Keratinocyte (primary cell): ENCODE measurements around the gene CPSF2. TPM values are rescaled to one million over a fixed set of nuclear protein-coding genes. Genes with fewer than 3 reads are reported as not detected.

ENCODE experiments used
- DNase-seq: peaks from one replicate; pipeline ENCODE4 v3.0.0-alpha.2; 2011; ENCODE audit warnings: low read depth, missing footprints, low spot score
- FAIRE-seq: peaks from 2 replicates; lab custom pipeline; 2011; peaks lifted over from hg19 to GRCh38; lab: Jason Lieb, UNC
- H2AFZ ChIP-seq: 2 replicates; pipeline ENCODE4 v1.6.0; 2012; ENCODE audit warnings: low read length, control low read depth, inconsistent platforms; ENCODE audit not compliant: control insufficient read depth
- H3K27ac ChIP-seq: 2 replicates; pipeline ENCODE4 v1.5.1; 2011; ENCODE audit warnings: low read length; ENCODE audit not compliant: control insufficient read depth, insufficient read depth
- H3K27me3 ChIP-seq: 3 replicates; pipeline ENCODE4 v1.6.0; 2011; ENCODE audit warnings: low read length; ENCODE audit not compliant: control insufficient read depth, insufficient read depth; ENCODE audit errors: extremely low read depth
- H3K36me3 ChIP-seq, 2 experiments: 2 replicates in 1 of 2; 3 replicates in 1 of 2; pipeline ENCODE4 v1.5.1; 2011; ENCODE audit warnings: low read length in 2 of 2, mild to moderate bottlenecking in 1 of 2; ENCODE audit not compliant: control insufficient read depth in 2 of 2, insufficient read depth in 2 of 2; ENCODE audit errors: extremely low read depth in 1 of 2
- H3K4me1 ChIP-seq: 3 replicates; pipeline ENCODE4 v1.5.1; 2011; ENCODE audit warnings: low read length; ENCODE audit not compliant: control insufficient read depth, insufficient read depth; ENCODE audit errors: extremely low read depth
- H3K4me2 ChIP-seq: 3 replicates; pipeline ENCODE4 v1.6.0; 2011; ENCODE audit warnings: low read depth, low read length; ENCODE audit not compliant: control insufficient read depth, insufficient read depth; ENCODE audit errors: extremely low read depth
- H3K4me3 ChIP-seq, 3 experiments: fragments of 200-600 bp in 1 of 3; sonication (generic) in 1 of 3; 2 replicates in 2 of 3; 3 replicates in 1 of 3; pipeline ENCODE4 v1.5.1; 2011 to 2016; ENCODE audit warnings: low read length in 3 of 3, mild to moderate bottlenecking in 3 of 3, control low read depth in 2 of 3, inconsistent platforms in 1 of 3, low read depth in 1 of 3, mixed read lengths in 1 of 3, mixed run types in 1 of 3, moderate library complexity in 1 of 3; ENCODE audit not compliant: control insufficient read depth in 2 of 3, insufficient read depth in 2 of 3; ENCODE audit errors: extremely low read depth in 1 of 3
- H3K79me2 ChIP-seq: 2 replicates; pipeline ENCODE4 v1.6.0; 2012; ENCODE audit warnings: low read length; ENCODE audit not compliant: control insufficient read depth, insufficient read depth
- H3K9ac ChIP-seq: 3 replicates; pipeline ENCODE4 v1.6.0; 2011; ENCODE audit warnings: low read length; ENCODE audit not compliant: control insufficient read depth, insufficient read depth; ENCODE audit errors: extremely low read depth
- H3K9me1 ChIP-seq: 3 replicates; pipeline ENCODE4 v1.6.0; 2011; ENCODE audit warnings: low read length; ENCODE audit not compliant: control insufficient read depth, insufficient read depth; ENCODE audit errors: extremely low read depth
- H3K9me3 ChIP-seq: 2 replicates; pipeline ENCODE4 v1.5.1; 2012; ENCODE audit warnings: low read depth, low read length; ENCODE audit not compliant: control insufficient read depth
- H4K20me1 ChIP-seq: 3 replicates; pipeline ENCODE4 v1.6.0; 2011; ENCODE audit warnings: low read length; ENCODE audit not compliant: control insufficient read depth, insufficient read depth; ENCODE audit errors: extremely low read depth
- EZH2 ChIP-seq: IDR thresholded peaks from one replicate; pipeline ENCODE4 v1.6.1; 2012; ENCODE audit warnings: inconsistent platforms, mild to moderate bottlenecking, low read length, moderate library complexity
- dilution Hi-C: fragments of 300-500 bp; cut with MboI; formaldehyde crosslinking; loops from one replicate; pipeline ENCODE4 v1.7.0; 2020; ENCODE audit warnings: low sequenced_read_pairs; ENCODE audit not compliant: extremely low pct_ligation_motif_present
- polyA plus RNA-seq, 5 experiments: library from polyadenylated mRNA; depleted of rRNA in 3 of 5; stranded (reverse) in 3 of 5; stranded (forward) in 1 of 5; unstranded in 1 of 5; fragments of >200 nt; gene quantifications; 1 replicate in 1 of 5; 2 replicates in 3 of 5; 3 replicates in 1 of 5; pipeline versions ENCODE4 v1.2.1 to v1.2.3, GENCODE V29; 2011 to 2012; ENCODE audit warnings: missing spikeins in 2 of 5, low read depth in 1 of 5, low replicate concordance in 1 of 5
- TF ChIP-seq, protein P1 (sequence below), 3 experiments: IDR thresholded peaks in 1 of 3; conservative IDR thresholded peaks in 1 of 3; optimal IDR thresholded peaks in 1 of 3; 2 replicates in 2 of 3; 3 replicates in 1 of 3; pipeline versions ENCODE3 to v1.5.1; 2011; ENCODE audit warnings: low read length in 3 of 3, mild to moderate bottlenecking in 3 of 3, moderate library complexity in 2 of 3, control low read depth in 1 of 3, inconsistent platforms in 1 of 3; ENCODE audit not compliant: insufficient read depth in 2 of 3; ENCODE audit errors: extremely low read depth in 1 of 3

Gene CPSF2
- polyA plus RNA-seq, 1 donor (not counting 4 experiments of a cell fraction or from before 2014, with no cell fraction given): 67.9 TPM

- Histone ChIP-seq H3K36me3 (no peaks in the 10 kb centered on the region), H3K4me3 (no peak overlapping the region), H4K20me1 (no peaks in the 10 kb centered on the region), H3K4me2 (no peak overlapping the region), H3K9me1 (no peaks in the 10 kb centered on the region), H3K27ac (no peak overlapping the region), H3K9me3 (no peaks in the 10 kb centered on the region), H2AFZ (no peak overlapping the region), H3K4me1 (no peaks in the 10 kb centered on the region), H3K27me3 (peaks cover 12% of the 10 kb centered on the region), H3K79me2 (no peaks in the 10 kb centered on the region), H3K9ac (no peak overlapping the region)
- DNase-seq (no peak), FAIRE-seq (no peak)
- dilution Hi-C loops: no loop called here
- TF ChIP-seq EZH2: no peak
- TF ChIP-seq, protein P1, sequence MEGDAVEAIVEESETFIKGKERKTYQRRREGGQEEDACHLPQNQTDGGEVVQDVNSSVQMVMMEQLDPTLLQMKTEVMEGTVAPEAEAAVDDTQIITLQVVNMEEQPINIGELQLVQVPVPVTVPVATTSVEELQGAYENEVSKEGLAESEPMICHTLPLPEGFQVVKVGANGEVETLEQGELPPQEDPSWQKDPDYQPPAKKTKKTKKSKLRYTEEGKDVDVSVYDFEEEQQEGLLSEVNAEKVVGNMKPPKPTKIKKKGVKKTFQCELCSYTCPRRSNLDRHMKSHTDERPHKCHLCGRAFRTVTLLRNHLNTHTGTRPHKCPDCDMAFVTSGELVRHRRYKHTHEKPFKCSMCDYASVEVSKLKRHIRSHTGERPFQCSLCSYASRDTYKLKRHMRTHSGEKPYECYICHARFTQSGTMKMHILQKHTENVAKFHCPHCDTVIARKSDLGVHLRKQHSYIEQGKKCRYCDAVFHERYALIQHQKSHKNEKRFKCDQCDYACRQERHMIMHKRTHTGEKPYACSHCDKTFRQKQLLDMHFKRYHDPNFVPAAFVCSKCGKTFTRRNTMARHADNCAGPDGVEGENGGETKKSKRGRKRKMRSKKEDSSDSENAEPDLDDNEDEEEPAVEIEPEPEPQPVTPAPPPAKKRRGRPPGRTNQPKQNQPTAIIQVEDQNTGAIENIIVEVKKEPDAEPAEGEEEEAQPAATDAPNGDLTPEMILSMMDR (optimal IDR thresholded peaks at IDR 0.05 in 1 of 3, IDR thresholded peaks at IDR 0.05 in 1 of 3, conservative IDR thresholded peaks at IDR 0.05 in 1 of 3; ENCODE audit: extremely low read depth in 1 of 3, insufficient read depth in 2 of 3, low read length in 3 of 3): no peak
Measured at GRCh38 chr14:92204792-92205191, 83.0 kb downstream of the CPSF2 start.

- dilution Hi-C loops: no loop called here
- H4K20me1 ChIP-seq: no peaks in the 10 kb centered on the region
- no peaks in the 10 kb centered on the region for H3K9me3 ChIP-seq
- no peak overlapping the region for H3K27ac ChIP-seq
- H3K27me3 ChIP-seq: peaks cover 9% of the 10 kb centered on the region
- no peak for TF ChIP-seq EZH2
- TF ChIP-seq, protein P1 (optimal IDR thresholded peaks at IDR 0.05 in 1 of 3, IDR thresholded peaks at IDR 0.05 in 1 of 3, conservative IDR thresholded peaks at IDR 0.05 in 1 of 3; ENCODE audit: extremely low read depth in 1 of 3, insufficient read depth in 2 of 3, low read length in 3 of 3): no peak
- DNase-seq (no peak), FAIRE-seq (no peak)
- no peaks in the 10 kb centered on the region for H3K36me3 ChIP-seq
- no peaks in the 10 kb centered on the region for H3K79me2 ChIP-seq
- no peaks in the 10 kb centered on the region for H3K9me1 ChIP-seq
- no peaks in the 10 kb centered on the region for H3K4me1 ChIP-seq
- H3K4me2 ChIP-seq: no peak overlapping the region
- H2AFZ ChIP-seq: no peak overlapping the region
- H3K4me3 ChIP-seq: no peak overlapping the region
- no peak overlapping the region for H3K9ac ChIP-seq
Measured at GRCh38 chr14:92207012-92207927, 85.5 kb downstream of the CPSF2 start.
